GM23338 (cell line): ENCODE data around the gene MAN2B2. TPM values are rescaled to one million over a fixed set of nuclear protein-coding genes. Genes with fewer than 3 reads are reported as not detected.

Experiments used
- ATAC-seq: fragments of 200-7000 bp; cut with Tn5 transposase; 3 replicates; pipeline ENCODE4 v1.9.1; 2020
- DNase-seq: peaks from one replicate; pipeline ENCODE4 v3.0.0-alpha.2; 2015; ENCODE audit warnings: low spot score
- H2AFZ ChIP-seq: fragments of 200-600 bp; sonication (generic); 2 replicates; pipeline ENCODE4 v1.8.0; 2016; ENCODE audit warnings: antibody characterized with exemption, mild to moderate bottlenecking, moderate library complexity
- H3F3A ChIP-seq: fragments of 200-600 bp; sonication (generic); replicated peaks from 2 replicates; pipeline ENCODE4 v1.8.0; 2017; ENCODE audit warnings: antibody characterized with exemption, mixed run types, low read depth
- H3K27ac ChIP-seq: fragments of 200-600 bp; sonication (generic); 2 replicates; pipeline ENCODE4 v1.6.1; 2016; ENCODE audit warnings: low read depth
- H3K27me3 ChIP-seq: fragments of 200-600 bp; sonication (generic); 2 replicates; pipeline ENCODE4 v1.8.0; 2016; ENCODE audit warnings: mild to moderate bottlenecking, mixed run types, moderate library complexity; ENCODE audit not compliant: insufficient read depth
- H3K36me3 ChIP-seq: fragments of 200-600 bp; sonication (generic); 2 replicates; pipeline ENCODE4 v1.8.0; 2016; ENCODE audit warnings: mild to moderate bottlenecking; ENCODE audit not compliant: insufficient read depth
- H3K4me1 ChIP-seq: fragments of 200-600 bp; sonication (generic); 2 replicates; pipeline ENCODE4 v1.8.0; 2016; ENCODE audit warnings: mild to moderate bottlenecking, moderate library complexity; ENCODE audit not compliant: insufficient read depth
- H3K4me2 ChIP-seq: fragments of 200-600 bp; sonication (generic); 2 replicates; pipeline ENCODE4 v1.7.1; 2017; ENCODE audit warnings: mixed run types
- H3K4me3 ChIP-seq: fragments of 200-600 bp; sonication (generic); 2 replicates; pipeline ENCODE4 v1.6.1; 2016; ENCODE audit warnings: mixed run types
- H3K79me2 ChIP-seq: fragments of 200-600 bp; sonication (generic); replicated peaks from 2 replicates; pipeline ENCODE4 v1.8.0; 2017; ENCODE audit warnings: mild to moderate bottlenecking; ENCODE audit not compliant: insufficient read depth
- H3K9me2 ChIP-seq: fragments of 200-600 bp; sonication (generic); 2 replicates; pipeline ENCODE4 v1.8.0; 2017; ENCODE audit not compliant: insufficient read depth
- H4K20me1 ChIP-seq: fragments of 200-600 bp; sonication (generic); replicated peaks from 2 replicates; pipeline ENCODE4 v1.8.0; 2017; ENCODE audit warnings: mild to moderate bottlenecking; ENCODE audit not compliant: insufficient read depth
- H3K27ac Mint-ChIP-seq: 2 replicates; pipeline ENCODE4 v1.8.0; 2020; ENCODE audit warnings: inconsistent platforms, mild to moderate bottlenecking, moderate library complexity, mixed read lengths
- H3K27me3 Mint-ChIP-seq: 3 replicates; pipeline ENCODE4 v1.8.0; 2022; ENCODE audit warnings: low read depth, mild to moderate bottlenecking, moderate library complexity, mixed read lengths, inconsistent platforms; ENCODE audit not compliant: insufficient read depth, poor library complexity
- H3K36me3 Mint-ChIP-seq: 3 replicates; pipeline ENCODE4 v1.8.0; 2021; ENCODE audit warnings: low read depth, mild to moderate bottlenecking, inconsistent platforms, moderate library complexity, mixed read lengths
- H3K4me1 Mint-ChIP-seq: 3 replicates; pipeline ENCODE4 v1.8.0; 2020; ENCODE audit warnings: mild to moderate bottlenecking, inconsistent platforms, mixed read lengths
- H3K4me3 Mint-ChIP-seq: 3 replicates; pipeline ENCODE4 v1.8.0; 2021; ENCODE audit warnings: moderate library complexity, mild to moderate bottlenecking, inconsistent platforms, mixed read lengths
- H3K9me3 Mint-ChIP-seq: 3 replicates; pipeline ENCODE4 v1.8.0; 2020; ENCODE audit warnings: moderate library complexity, mild to moderate bottlenecking, inconsistent platforms, mixed read lengths
- CREB1 ChIP-seq: fragments of 250-450 bp; sonication (Bioruptor Pico); IDR thresholded peaks from 2 replicates; pipeline ENCODE4 v1.5.0; 2020; ENCODE audit warnings: low read depth, mild to moderate bottlenecking, moderate library complexity
- EZH2 ChIP-seq: fragments of 200-600 bp; sonication (generic); IDR thresholded peaks from one replicate; pipeline ENCODE4 v1.8.0; 2017; ENCODE audit warnings: antibody characterized with exemption, mild to moderate bottlenecking, low read depth; ENCODE audit not compliant: unreplicated experiment
- EZH2phosphoT487 ChIP-seq: fragments of 200-600 bp; sonication (generic); IDR thresholded peaks from one replicate; pipeline ENCODE4 v1.8.1; 2018; ENCODE audit warnings: antibody characterized with exemption; ENCODE audit not compliant: unreplicated experiment
- JUNB ChIP-seq: IDR thresholded peaks from one replicate; pipeline ENCODE4 v1.6.1; 2016; ENCODE audit warnings: antibody characterized with exemption; ENCODE audit not compliant: unreplicated experiment
- NANOG ChIP-seq: IDR thresholded peaks from 2 replicates; pipeline ENCODE4 v1.6.1; 2016; ENCODE audit warnings: antibody characterized with exemption, borderline replicate concordance
- POLR2AphosphoS5 ChIP-seq: IDR thresholded peaks from 2 replicates; pipeline ENCODE4 v1.6.1; 2016; ENCODE audit warnings: antibody characterized with exemption, low read depth
- STAT1 ChIP-seq: IDR thresholded peaks from one replicate; pipeline ENCODE4 v1.6.1; 2016; ENCODE audit warnings: antibody characterized with exemption; ENCODE audit not compliant: unreplicated experiment
- ZNF114 ChIP-seq: fragments of 250-450 bp; sonication (Bioruptor Pico); IDR thresholded peaks from 2 replicates; pipeline ENCODE4 v1.5.0; 2020; ENCODE audit warnings: mild to moderate bottlenecking, moderate library complexity
- ZNF331 ChIP-seq: fragments of 250-450 bp; sonication (Bioruptor Pico); IDR thresholded peaks from 2 replicates; pipeline ENCODE4 v1.5.0; 2020; ENCODE audit warnings: low read depth, mild to moderate bottlenecking, moderate library complexity
- polyA plus RNA-seq: library from polyadenylated mRNA; unstranded; fragments of >200 nt; fragmentation: Nextera tagmentation; extraction: Ambion mirVana; gene quantifications from 2 replicates; pipeline ENCODE4 v1.2.1, GENCODE V29; 2016
- total RNA-seq: library from RNA; depleted of rRNA; stranded (reverse); fragments of >200 nt; shearing (Covaris generic); gene quantifications from 2 replicates; pipeline ENCODE4 v1.2.3, GENCODE V29; 2014
- TF ChIP-seq, protein P1 (sequence below): IDR thresholded peaks from one replicate; pipeline ENCODE4 v1.6.1; 2018; ENCODE audit warnings: antibody characterized with exemption; ENCODE audit not compliant: unreplicated experiment
- TF ChIP-seq, protein P2 (sequence below): IDR thresholded peaks from 2 replicates; pipeline ENCODE4 v1.6.1; 2016; ENCODE audit warnings: antibody characterized with exemption
- TF ChIP-seq, protein P3 (sequence below): fragments of 250-450 bp; sonication (Bioruptor Pico); IDR thresholded peaks from 2 replicates; pipeline ENCODE4 v1.5.0; 2020; ENCODE audit warnings: mild to moderate bottlenecking, moderate library complexity
- TF ChIP-seq, protein P4 (sequence below), 2 experiments: fragments of 200-600 bp in 1 of 2; sonication (generic) in 1 of 2; conservative IDR thresholded peaks; 2 replicates each; pipeline versions ENCODE4 v1.5.1 to v1.6.1; 2016 to 2017; ENCODE audit warnings: antibody characterized with exemption in 2 of 2, low read depth in 2 of 2, mild to moderate bottlenecking in 2 of 2, moderate library complexity in 1 of 2

Gene MAN2B2
- total and polyA plus RNA-seq, 2 experiments from 2014 or later = 1.6 to 6.9 TPM

DNA sequence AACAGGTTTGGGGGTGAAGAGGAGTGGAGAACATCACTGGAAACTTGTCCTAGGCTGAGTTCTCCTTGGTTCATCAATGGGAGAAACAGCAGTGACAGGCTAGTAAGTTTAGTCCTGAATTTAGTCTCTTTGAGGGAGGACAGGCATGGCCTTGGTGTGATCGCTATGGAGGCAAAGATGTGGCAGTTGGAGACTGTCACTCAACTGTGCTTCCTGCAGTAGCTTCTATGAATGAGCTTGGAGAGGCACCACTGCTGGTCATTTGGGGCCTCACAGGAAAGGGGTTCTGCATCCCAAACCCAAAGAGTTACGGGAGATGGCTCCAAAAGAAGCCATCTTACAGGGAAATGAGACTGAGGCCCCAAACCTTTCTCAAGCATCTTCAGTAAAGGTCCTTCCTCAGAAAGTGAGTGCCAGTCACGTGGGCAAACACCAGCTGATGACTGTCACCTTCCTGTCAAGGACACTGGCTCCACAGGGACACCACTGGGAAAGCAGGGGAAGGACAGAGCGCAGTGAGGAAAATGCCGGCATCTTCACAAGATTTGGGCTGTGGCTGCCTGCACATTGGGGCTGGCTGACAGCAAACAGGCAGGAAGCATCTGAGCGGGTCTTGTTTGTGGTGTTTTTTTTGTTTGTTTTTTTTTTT lies 72.7 kb downstream of the MAN2B2 start:
- H3K27me3 Mint-ChIP-seq = peaks cover 7% of the 10 kb centered on the region
- ATAC-seq (no peak), DNase-seq (no peak)
- peaks cover 1% of the 10 kb centered on the region; the same call in 1 of the 2 replicates for H3K4me1 ChIP-seq
- peaks cover 5% of the 10 kb centered on the region for H3K4me1 Mint-ChIP-seq
- peaks cover 8% of the 10 kb centered on the region; the same call in 2 of the 3 replicates for H3K36me3 Mint-ChIP-seq
- H3K4me2 ChIP-seq = no peak overlapping the region
- H3K79me2 ChIP-seq = peaks cover 7% of the 10 kb centered on the region
- no peak overlapping the region for H3K27ac Mint-ChIP-seq
- no peaks in the 10 kb centered on the region for H3K9me2 ChIP-seq
- H3K27ac ChIP-seq = no peak overlapping the region
- no peak overlapping the region for H2AFZ ChIP-seq
- H3F3A ChIP-seq = no peaks in the 10 kb centered on the region; the same call in 1 of the 2 replicates
- H3K36me3 ChIP-seq = peaks cover 2% of the 10 kb centered on the region
- H3K4me3 ChIP-seq = no peak overlapping the region
- H3K27me3 ChIP-seq = no peaks in the 10 kb centered on the region
- H3K4me3 Mint-ChIP-seq = no peak overlapping the region
- no peaks in the 10 kb centered on the region for H3K9me3 Mint-ChIP-seq
- TF ChIP-seq JUNB (no peak), POLR2AphosphoS5 (no peak), ZNF331 (CRISPR knock-in tag) (no peak), CREB1 (CRISPR knock-in tag) (no peak), STAT1 (no peak), ZNF114 (no peak), EZH2 (no peak), NANOG (no peak), EZH2phosphoT487 (no peak)
- TF ChIP-seq, protein P1, sequence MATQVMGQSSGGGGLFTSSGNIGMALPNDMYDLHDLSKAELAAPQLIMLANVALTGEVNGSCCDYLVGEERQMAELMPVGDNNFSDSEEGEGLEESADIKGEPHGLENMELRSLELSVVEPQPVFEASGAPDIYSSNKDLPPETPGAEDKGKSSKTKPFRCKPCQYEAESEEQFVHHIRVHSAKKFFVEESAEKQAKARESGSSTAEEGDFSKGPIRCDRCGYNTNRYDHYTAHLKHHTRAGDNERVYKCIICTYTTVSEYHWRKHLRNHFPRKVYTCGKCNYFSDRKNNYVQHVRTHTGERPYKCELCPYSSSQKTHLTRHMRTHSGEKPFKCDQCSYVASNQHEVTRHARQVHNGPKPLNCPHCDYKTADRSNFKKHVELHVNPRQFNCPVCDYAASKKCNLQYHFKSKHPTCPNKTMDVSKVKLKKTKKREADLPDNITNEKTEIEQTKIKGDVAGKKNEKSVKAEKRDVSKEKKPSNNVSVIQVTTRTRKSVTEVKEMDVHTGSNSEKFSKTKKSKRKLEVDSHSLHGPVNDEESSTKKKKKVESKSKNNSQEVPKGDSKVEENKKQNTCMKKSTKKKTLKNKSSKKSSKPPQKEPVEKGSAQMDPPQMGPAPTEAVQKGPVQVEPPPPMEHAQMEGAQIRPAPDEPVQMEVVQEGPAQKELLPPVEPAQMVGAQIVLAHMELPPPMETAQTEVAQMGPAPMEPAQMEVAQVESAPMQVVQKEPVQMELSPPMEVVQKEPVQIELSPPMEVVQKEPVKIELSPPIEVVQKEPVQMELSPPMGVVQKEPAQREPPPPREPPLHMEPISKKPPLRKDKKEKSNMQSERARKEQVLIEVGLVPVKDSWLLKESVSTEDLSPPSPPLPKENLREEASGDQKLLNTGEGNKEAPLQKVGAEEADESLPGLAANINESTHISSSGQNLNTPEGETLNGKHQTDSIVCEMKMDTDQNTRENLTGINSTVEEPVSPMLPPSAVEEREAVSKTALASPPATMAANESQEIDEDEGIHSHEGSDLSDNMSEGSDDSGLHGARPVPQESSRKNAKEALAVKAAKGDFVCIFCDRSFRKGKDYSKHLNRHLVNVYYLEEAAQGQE = no peak
- TF ChIP-seq, protein P2, sequence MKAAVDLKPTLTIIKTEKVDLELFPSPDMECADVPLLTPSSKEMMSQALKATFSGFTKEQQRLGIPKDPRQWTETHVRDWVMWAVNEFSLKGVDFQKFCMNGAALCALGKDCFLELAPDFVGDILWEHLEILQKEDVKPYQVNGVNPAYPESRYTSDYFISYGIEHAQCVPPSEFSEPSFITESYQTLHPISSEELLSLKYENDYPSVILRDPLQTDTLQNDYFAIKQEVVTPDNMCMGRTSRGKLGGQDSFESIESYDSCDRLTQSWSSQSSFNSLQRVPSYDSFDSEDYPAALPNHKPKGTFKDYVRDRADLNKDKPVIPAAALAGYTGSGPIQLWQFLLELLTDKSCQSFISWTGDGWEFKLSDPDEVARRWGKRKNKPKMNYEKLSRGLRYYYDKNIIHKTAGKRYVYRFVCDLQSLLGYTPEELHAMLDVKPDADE = no peak
- TF ChIP-seq, protein P3, sequence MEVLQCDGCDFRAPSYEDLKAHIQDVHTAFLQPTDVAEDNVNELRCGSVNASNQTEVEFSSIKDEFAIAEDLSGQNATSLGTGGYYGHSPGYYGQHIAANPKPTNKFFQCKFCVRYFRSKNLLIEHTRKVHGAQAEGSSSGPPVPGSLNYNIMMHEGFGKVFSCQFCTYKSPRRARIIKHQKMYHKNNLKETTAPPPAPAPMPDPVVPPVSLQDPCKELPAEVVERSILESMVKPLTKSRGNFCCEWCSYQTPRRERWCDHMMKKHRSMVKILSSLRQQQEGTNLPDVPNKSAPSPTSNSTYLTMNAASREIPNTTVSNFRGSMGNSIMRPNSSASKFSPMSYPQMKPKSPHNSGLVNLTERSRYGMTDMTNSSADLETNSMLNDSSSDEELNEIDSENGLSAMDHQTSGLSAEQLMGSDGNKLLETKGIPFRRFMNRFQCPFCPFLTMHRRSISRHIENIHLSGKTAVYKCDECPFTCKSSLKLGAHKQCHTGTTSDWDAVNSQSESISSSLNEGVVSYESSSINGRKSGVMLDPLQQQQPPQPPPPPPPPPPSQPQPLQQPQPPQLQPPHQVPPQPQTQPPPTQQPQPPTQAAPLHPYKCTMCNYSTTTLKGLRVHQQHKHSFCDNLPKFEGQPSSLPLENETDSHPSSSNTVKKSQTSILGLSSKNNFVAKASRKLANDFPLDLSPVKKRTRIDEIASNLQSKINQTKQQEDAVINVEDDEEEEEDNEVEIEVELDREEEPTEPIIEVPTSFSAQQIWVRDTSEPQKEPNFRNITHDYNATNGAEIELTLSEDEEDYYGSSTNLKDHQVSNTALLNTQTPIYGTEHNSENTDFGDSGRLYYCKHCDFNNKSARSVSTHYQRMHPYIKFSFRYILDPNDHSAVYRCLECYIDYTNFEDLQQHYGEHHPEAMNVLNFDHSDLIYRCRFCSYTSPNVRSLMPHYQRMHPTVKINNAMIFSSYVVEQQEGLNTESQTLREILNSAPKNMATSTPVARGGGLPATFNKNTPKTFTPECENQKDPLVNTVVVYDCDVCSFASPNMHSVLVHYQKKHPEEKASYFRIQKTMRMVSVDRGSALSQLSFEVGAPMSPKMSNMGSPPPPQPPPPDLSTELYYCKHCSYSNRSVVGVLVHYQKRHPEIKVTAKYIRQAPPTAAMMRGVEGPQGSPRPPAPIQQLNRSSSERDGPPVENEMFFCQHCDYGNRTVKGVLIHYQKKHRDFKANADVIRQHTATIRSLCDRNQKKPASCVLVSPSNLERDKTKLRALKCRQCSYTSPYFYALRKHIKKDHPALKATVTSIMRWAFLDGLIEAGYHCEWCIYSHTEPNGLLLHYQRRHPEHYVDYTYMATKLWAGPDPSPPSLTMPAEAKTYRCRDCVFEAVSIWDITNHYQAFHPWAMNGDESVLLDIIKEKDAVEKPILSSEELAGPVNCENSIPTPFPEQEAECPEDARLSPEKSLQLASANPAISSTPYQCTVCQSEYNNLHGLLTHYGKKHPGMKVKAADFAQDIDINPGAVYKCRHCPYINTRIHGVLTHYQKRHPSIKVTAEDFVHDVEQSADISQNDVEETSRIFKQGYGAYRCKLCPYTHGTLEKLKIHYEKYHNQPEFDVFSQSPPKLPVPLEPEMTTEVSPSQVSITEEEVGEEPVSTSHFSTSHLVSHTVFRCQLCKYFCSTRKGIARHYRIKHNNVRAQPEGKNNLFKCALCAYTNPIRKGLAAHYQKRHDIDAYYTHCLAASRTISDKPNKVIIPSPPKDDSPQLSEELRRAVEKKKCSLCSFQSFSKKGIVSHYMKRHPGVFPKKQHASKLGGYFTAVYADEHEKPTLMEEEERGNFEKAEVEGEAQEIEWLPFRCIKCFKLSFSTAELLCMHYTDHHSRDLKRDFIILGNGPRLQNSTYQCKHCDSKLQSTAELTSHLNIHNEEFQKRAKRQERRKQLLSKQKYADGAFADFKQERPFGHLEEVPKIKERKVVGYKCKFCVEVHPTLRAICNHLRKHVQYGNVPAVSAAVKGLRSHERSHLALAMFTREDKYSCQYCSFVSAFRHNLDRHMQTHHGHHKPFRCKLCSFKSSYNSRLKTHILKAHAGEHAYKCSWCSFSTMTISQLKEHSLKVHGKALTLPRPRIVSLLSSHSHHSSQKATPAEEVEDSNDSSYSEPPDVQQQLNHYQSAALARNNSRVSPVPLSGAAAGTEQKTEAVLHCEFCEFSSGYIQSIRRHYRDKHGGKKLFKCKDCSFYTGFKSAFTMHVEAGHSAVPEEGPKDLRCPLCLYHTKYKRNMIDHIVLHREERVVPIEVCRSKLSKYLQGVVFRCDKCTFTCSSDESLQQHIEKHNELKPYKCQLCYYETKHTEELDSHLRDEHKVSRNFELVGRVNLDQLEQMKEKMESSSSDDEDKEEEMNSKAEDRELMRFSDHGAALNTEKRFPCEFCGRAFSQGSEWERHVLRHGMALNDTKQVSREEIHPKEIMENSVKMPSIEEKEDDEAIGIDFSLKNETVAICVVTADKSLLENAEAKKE (CRISPR knock-in tag) = no peak
- TF ChIP-seq, protein P4, sequence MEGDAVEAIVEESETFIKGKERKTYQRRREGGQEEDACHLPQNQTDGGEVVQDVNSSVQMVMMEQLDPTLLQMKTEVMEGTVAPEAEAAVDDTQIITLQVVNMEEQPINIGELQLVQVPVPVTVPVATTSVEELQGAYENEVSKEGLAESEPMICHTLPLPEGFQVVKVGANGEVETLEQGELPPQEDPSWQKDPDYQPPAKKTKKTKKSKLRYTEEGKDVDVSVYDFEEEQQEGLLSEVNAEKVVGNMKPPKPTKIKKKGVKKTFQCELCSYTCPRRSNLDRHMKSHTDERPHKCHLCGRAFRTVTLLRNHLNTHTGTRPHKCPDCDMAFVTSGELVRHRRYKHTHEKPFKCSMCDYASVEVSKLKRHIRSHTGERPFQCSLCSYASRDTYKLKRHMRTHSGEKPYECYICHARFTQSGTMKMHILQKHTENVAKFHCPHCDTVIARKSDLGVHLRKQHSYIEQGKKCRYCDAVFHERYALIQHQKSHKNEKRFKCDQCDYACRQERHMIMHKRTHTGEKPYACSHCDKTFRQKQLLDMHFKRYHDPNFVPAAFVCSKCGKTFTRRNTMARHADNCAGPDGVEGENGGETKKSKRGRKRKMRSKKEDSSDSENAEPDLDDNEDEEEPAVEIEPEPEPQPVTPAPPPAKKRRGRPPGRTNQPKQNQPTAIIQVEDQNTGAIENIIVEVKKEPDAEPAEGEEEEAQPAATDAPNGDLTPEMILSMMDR (conservative IDR thresholded peaks at IDR 0.05; ENCODE audit: low read depth in 2 of 2) = no peak
- peaks cover 2% of the 10 kb centered on the region; the same call in 1 of the 2 replicates for H4K20me1 ChIP-seq
